Medulla oblongata (tissue), 1 donor: ENCODE measurements around the gene MUC3A.
"Not testable (repeated sequence)": the region's sequence is repeated elsewhere in the genome, so short reads cannot be mapped to it uniquely, and the experiment has no call there.

Source experiments
- DNase-seq: peaks from one replicate; pipeline ENCODE4 v3.0.0-alpha.2; 2015; ENCODE audit errors: extremely low spot score

MUC3A gene

GRCh38 chr7:100949227-100949932, at the start of gene MUC3A:
TSS of gene MUC3A (plus strand) at chr7:100949534. CDS start at chr7:100949625, 91 bp downstream.
- no peak for DNase-seq

- DNase-seq: no peak
These were observed 48.4 kb upstream of the MUC3A start for GRCh38 chr7:100900978-100901377.

- DNase-seq: no peak
These were observed 47.4 kb upstream of the MUC3A start for GRCh38 chr7:100901921-100902332.

- no peak for DNase-seq
These were observed 46.7 kb upstream of the MUC3A start for GRCh38 chr7:100902638-100903037.

- no peak for DNase-seq
These were observed 40.8 kb upstream of the MUC3A start for GRCh38 chr7:100908512-100908911.

GRCh38 chr7:100910443-100910842, 38.9 kb upstream of the MUC3A start:
- DNase-seq: not testable (repeated sequence)

GRCh38 chr7:100911484-100911883, 37.9 kb upstream of the MUC3A start:
- no peak for DNase-seq

GRCh38 chr7:100914208-100914878, 35.0 kb upstream of the MUC3A start:
- DNase-seq: no peak

- DNase-seq: no peak
These were observed 34.4 kb upstream of the MUC3A start for GRCh38 chr7:100914879-100915447.

- not testable (repeated sequence) for DNase-seq
These were observed 30.0 kb upstream of the MUC3A start for GRCh38 chr7:100919335-100919734.

GRCh38 chr7:100919779-100920437, 29.4 kb upstream of the MUC3A start:
- DNase-seq: not testable (repeated sequence)

- no peak for DNase-seq
These were observed 28.3 kb upstream of the MUC3A start for GRCh38 chr7:100921039-100921438.

- not testable (repeated sequence) for DNase-seq
These were observed 25.7 kb upstream of the MUC3A start for GRCh38 chr7:100923616-100924015.

GRCh38 chr7:100929808-100930174, 19.5 kb upstream of the MUC3A start:
- DNase-seq: no peak

GRCh38 chr7:100933734-100934133, 15.6 kb upstream of the MUC3A start:
- DNase-seq: no peak

- DNase-seq: not testable (repeated sequence)
These were observed 14.0 kb upstream of the MUC3A start for GRCh38 chr7:100935381-100935780.

- not testable (repeated sequence) for DNase-seq
These were observed 13.2 kb upstream of the MUC3A start for GRCh38 chr7:100936167-100936566.

GRCh38 chr7:100942045-100942774, 7.1 kb upstream of the MUC3A start:
- no peak for DNase-seq

- DNase-seq: no peak
These were observed 5.6 kb upstream of the MUC3A start for GRCh38 chr7:100943693-100944092.

- DNase-seq: no peak
These were observed 5.2 kb upstream of the MUC3A start for GRCh38 chr7:100944138-100944537.

- DNase-seq: no peak
These were observed 3.2 kb upstream of the MUC3A start for GRCh38 chr7:100946111-100946510.
